ENCODE results near the gene NR1I3. TPM values are rescaled to one million over a fixed set of nuclear protein-coding genes. Genes with fewer than 3 reads are reported as not detected.

NR1I3 gene
- total and polyA plus RNA-seq, 9 donors, result not detected

DNA sequence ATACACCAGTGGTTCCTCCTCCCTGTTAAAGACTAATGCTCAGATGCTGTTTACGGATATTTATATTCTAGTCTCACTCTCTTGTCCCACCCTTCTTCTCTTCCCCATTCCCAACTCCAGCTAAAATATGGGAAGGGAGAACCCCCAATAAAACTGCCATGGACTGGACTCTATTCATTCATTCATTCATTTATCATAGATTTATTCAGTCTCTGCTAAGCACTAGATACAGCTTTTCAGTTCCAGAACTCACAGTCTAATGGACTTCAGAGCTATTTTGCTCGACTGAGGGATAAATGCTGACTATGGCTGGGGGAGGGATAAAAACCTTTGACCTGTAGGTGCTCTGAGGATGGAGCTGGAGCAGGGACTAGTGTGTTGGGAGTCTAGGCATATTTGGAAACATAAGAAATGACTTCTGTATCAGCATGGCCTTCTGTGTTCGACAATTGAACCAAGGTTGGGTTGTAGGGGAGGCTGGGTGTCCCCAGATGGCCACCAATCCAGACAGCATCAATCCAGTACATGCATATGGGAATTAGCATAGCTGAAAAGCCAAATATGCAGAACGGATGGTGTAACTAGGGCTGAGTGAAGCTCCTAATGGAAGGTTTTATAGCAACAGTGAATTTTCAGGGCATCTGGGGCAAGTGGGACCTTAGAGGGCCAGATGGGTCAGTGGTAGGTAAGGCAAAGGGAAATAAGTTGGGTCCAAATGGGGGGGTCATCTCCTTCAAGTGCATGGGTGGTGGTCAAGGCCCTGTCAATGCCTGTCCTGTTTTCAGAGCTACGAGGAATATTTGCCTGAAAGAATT lies 18.7 kb downstream of the NR1I3 start:
- Histone ChIP-seq H3K27ac (no peak overlapping the region), H3K4me3 (no peak overlapping the region), H3K27me3 (no peaks in the 10 kb centered on the region), H3K4me1 (ENCODE audit: insufficient read depth) (no peaks in the 10 kb centered on the region), H3K9me3 (no peaks in the 10 kb centered on the region), H3K36me3 (no peaks in the 10 kb centered on the region)
- TF ChIP-seq CTCF (IDR thresholded peaks at IDR 0.05) (no peak), EP300 (IDR thresholded peaks at IDR 0.05) (no peak), POLR2A (IDR thresholded peaks at IDR 0.05) (no peak)
- no peak for DNase-seq
- WGBS, 3 donors, result 84 to 92% (median 88%) methylated on average over 5 of the region's 5 CpGs
- intact Hi-C loops (cut with DNase I), result no loop called here

DNA sequence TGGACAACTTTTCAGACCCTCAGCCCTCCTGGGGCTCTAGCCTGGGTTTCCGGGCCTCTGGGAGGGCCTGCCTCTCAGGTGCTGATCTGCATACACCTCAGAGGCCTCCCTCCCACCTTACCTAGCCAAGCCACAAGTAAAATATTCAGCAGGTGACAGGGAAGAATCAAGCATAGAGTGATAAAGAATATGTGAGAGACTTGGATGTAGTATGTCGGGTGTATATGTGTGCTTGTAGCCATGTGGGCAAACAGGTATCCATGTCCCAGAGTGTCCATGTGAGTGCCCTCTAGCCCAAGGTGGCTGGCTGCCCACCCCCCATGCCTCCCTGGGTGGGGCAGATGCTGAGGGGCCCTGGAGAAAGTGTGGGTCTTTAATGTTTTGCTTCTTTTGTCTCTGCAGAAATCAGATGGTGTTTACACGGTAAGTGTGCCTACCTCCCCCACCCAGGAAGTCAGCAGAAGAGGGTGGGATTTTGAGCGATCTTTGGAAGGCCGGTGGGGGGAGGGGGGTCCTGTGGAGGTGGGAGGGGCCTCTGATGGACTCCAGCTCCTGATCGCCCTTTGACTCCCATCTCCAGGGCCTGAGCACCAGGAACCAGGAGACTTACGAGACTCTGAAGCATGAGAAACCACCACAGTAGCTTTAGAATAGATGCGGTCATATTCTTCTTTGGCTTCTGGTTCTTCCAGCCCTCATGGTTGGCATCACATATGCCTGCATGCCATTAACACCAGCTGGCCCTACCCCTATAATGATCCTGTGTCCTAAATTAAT lies 19.5 kb downstream of the NR1I3 start:
- H3K27ac ChIP-seq, result no peak overlapping the region
- intact Hi-C loops (cut with DNase I), result no loop called here
- no peaks in the 10 kb centered on the region for H3K27me3 ChIP-seq
- no peak for DNase-seq
- TF ChIP-seq CTCF (IDR thresholded peaks at IDR 0.05) (no peak), POLR2A (IDR thresholded peaks at IDR 0.05) (no peak), EP300 (IDR thresholded peaks at IDR 0.05) (no peak)
- H3K4me3 ChIP-seq, result no peak overlapping the region
- no peaks in the 10 kb centered on the region for H3K36me3 ChIP-seq
- 73 to 74% (median 74%) methylated on average over 8 of the region's 8 CpGs for WGBS, 3 donors
- H3K4me1 ChIP-seq (ENCODE audit: insufficient read depth), result no peaks in the 10 kb centered on the region
- H3K9me3 ChIP-seq, result no peaks in the 10 kb centered on the region

DNA sequence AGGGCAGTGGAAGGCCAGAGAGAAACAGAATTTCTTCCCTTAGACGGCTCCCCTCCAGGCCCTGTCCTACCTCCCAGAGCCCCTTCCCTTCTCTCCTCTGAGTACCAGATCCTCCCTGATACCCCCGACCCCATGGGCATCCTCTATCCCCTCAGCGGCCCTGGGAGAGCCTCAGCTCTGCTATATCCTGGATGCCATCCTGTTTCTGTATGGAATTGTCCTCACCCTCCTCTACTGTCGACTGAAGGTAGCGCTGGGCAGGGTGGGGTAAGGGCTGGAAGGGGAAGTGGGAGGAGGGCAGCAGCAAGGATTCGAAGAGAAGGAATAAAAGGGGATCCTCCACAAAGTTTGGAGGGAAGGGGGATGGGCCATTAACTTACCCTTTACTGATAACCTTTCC lies 20.2 kb downstream of the NR1I3 start:
- Histone ChIP-seq H3K9me3 (no peaks in the 10 kb centered on the region), H3K36me3 (no peaks in the 10 kb centered on the region), H3K27ac (no peak overlapping the region), H3K27me3 (no peaks in the 10 kb centered on the region), H3K4me1 (ENCODE audit: insufficient read depth) (no peaks in the 10 kb centered on the region), H3K4me3 (no peak overlapping the region)
- DNase-seq, result no peak
- no peak for TF ChIP-seq EP300 (IDR thresholded peaks at IDR 0.05)
- no peak for TF ChIP-seq POLR2A (IDR thresholded peaks at IDR 0.05)
- TF ChIP-seq CTCF (IDR thresholded peaks at IDR 0.05), result no peak
- intact Hi-C loops (cut with DNase I), result no loop called here
- 68 to 83% (median 81%) methylated on average over 6 of the region's 6 CpGs for WGBS, 3 donors

DNA sequence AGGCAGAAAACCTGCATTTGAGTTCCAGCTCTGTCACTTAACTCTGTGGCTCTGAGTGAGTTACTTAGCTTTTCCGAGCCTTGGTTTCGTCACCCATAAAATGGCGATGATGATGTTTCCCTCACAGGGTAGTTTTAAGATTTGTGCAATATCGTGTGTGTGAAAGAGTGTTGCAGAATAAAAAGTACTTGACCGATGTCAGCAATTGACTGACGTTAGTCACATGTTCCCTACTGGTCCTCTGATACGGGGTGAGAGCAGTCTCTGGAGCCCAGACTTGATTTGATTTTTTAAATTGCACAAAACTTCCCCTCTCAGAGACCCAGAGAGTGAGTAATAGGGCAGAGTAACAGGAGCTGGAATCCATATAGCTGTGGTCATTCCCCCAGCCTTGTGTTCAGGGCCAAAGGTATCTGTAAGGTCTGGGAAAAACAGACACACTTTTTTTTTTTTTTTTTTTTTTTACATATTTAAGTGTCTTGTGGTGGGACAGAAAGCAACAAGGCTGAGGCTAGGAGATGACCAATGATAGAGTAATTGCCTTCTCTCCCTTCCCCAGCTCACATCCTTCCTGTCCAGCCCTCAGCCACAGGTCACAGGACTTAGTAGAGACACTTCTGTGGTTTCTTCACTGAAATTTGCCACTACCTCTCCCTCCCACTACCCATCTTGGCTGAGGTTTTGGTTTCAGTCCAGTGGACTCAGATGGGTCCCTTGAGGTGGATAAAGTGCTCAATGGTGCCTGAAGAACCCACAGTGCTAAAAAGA lies 20.9 kb downstream of the NR1I3 start:
- H3K27ac ChIP-seq, result no peak overlapping the region
- TF ChIP-seq CTCF (IDR thresholded peaks at IDR 0.05) (no peak), POLR2A (IDR thresholded peaks at IDR 0.05) (no peak), EP300 (IDR thresholded peaks at IDR 0.05) (no peak)
- no peaks in the 10 kb centered on the region for H3K36me3 ChIP-seq
- H3K4me1 ChIP-seq (ENCODE audit: insufficient read depth), result no peaks in the 10 kb centered on the region
- no peaks in the 10 kb centered on the region for H3K9me3 ChIP-seq
- intact Hi-C loops (cut with DNase I), result no loop called here
- no peak for DNase-seq
- no peak overlapping the region for H3K4me3 ChIP-seq
- 24 to 53% (median 43%) methylated on average over 7 of the region's 7 CpGs for WGBS, 3 donors
- no peaks in the 10 kb centered on the region for H3K27me3 ChIP-seq

Data from ovary (tissue), 9 donors.